ENCODE results near the gene MED1.

Gene MED1

GRCh38 chr17:39361064-39361463 lies 90.0 kb downstream of the MED1 start:
- DNase-seq, result no peak

- no peak for DNase-seq
Observed at GRCh38 chr17:39360537-39360936, 90.5 kb downstream of the MED1 start.

DNA sequence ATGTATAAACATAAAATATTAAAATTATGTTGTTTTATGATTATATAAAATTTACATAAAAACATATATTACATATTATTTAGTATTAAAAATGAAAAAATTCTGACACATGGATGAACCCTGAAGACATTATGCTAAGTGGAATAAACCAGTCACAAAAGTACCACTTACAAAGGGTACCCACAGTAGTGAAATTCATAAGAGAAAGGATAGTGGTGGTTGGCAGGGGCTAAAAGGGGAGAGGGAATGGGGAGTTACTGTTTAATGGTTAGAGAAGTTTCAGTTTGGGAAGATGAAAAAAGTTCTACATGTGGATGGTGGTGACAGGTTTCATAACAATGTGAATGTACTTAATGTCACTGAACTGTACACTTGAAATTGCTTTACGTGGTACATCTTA lies 91.1 kb downstream of the MED1 start:
- no peak for DNase-seq

DNA sequence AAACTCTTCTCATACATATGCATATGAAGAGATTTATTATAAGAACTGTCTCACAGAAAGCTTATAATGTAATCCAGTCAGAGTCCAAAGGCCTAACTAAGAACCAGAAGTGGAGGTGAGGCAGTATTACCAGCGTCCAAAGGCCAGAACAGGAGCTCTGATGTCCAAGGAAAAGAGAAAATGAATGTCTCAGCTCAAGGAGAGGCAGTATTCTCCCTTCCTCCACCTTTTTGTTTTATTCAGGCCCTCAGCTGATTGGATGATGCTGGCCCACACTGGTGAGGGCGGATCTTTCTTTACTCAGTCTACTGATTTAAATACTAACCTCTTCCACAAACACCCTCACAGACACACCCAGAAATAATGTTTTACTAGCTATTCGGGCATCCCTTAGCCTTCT lies 93.1 kb downstream of the MED1 start:
- no peak for DNase-seq

DNA sequence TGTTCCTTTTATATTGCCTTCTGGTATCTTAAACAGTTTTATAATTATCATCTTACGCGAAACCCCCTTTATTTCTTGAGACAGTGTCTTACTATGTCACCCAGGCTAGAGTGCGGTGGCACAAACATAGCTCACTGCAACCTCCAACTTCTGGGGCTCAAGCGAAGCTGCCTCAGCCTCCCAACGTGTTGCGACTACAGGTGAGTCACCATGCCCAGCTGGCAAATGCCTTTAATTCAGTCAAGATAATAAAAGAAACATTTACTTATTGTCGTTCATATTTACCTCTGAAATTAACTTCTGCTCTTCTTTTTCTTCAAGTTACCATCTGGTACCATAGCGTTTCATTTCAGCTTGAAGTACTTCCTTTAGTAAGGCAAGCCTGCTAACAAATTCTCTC lies 93.6 kb downstream of the MED1 start:
- no peak for DNase-seq
